IPS-20b (cell line): ENCODE data around the gene HAT1.

ENCODE experiments used
- H3K27ac ChIP-seq: one replicate; pipeline ENCODE4 v1.5.1; 2013; ENCODE audit warnings: low read length
- H3K27me3 ChIP-seq: 2 replicates; pipeline ENCODE4 v1.6.1; 2013; ENCODE audit warnings: mild to moderate bottlenecking, low read length, inconsistent platforms; ENCODE audit not compliant: insufficient read depth
- H3K36me3 ChIP-seq: 2 replicates; pipeline ENCODE4 v1.6.1; 2013; ENCODE audit warnings: low read depth, mild to moderate bottlenecking, inconsistent platforms, low read length, moderate library complexity; ENCODE audit not compliant: insufficient read depth
- H3K4me1 ChIP-seq: 2 replicates; pipeline ENCODE4 v1.6.1; 2013; ENCODE audit warnings: mild to moderate bottlenecking, control low read depth, inconsistent platforms, low read length, moderate library complexity; ENCODE audit not compliant: insufficient read depth
- H3K4me3 ChIP-seq: 2 replicates; pipeline ENCODE4 v1.5.1; 2013; ENCODE audit warnings: mild to moderate bottlenecking, low read length, inconsistent platforms
- H3K9ac ChIP-seq: 2 replicates; pipeline ENCODE4 v1.6.1; 2013; ENCODE audit warnings: low read depth, mild to moderate bottlenecking, inconsistent platforms, low read length, moderate library complexity
- H3K9me3 ChIP-seq: 2 replicates; pipeline ENCODE4 v1.6.1; 2013; ENCODE audit warnings: mild to moderate bottlenecking, low read depth, low read length, inconsistent platforms; ENCODE audit not compliant: insufficient read depth

HAT1 gene

DNA sequence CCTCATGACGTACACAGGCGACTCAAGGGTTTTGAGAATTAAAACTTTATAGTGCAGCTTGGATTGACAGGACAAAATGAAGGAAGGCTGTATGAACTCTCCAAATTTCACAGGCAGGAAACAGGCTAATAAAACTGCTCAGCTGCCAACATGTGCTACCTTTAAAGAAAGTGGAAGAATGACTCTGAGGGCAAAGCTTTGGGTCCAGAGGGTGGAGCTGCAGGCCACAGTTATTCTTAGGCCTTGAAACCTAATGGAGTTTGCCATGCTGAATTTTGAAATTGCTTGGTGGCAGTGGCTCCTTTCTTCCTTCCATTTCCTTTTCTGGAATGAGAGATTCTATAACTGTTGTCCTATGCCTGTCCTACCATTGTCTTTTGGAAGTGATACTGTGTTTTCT, 34.8 kb downstream of the HAT1 start:
- Histone ChIP-seq H3K27ac (no peak overlapping the region), H3K4me3 (no peak overlapping the region), H3K36me3 (peaks cover 24% of the 10 kb centered on the region), H3K9ac (no peak overlapping the region), H3K4me1 (no peaks in the 10 kb centered on the region), H3K9me3 (no peaks in the 10 kb centered on the region), H3K27me3 (no peaks in the 10 kb centered on the region)

DNA sequence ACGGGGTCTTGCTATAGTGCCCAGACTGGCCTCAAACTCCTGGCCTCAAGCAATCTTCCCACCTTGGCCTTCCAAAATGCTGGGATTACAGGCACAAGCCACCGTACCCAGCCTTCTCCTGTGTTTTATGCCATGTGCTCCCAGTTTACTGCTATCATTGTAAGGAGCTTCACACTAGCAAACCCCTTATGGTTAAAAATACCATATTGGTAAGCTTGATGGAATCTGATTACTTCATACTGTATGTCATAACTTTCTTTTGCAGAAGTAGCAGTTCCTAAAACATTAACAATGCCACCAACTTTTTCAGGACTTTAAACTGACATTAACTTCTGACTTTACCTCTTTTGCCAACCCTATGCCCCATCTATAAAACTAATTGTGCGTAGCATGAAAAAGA, 36.2 kb downstream of the HAT1 start:
- Histone ChIP-seq H3K4me3 (no peak overlapping the region), H3K4me1 (no peaks in the 10 kb centered on the region), H3K27ac (no peak overlapping the region), H3K9me3 (no peaks in the 10 kb centered on the region), H3K27me3 (no peaks in the 10 kb centered on the region), H3K9ac (no peak overlapping the region), H3K36me3 (peaks cover 14% of the 10 kb centered on the region)

DNA sequence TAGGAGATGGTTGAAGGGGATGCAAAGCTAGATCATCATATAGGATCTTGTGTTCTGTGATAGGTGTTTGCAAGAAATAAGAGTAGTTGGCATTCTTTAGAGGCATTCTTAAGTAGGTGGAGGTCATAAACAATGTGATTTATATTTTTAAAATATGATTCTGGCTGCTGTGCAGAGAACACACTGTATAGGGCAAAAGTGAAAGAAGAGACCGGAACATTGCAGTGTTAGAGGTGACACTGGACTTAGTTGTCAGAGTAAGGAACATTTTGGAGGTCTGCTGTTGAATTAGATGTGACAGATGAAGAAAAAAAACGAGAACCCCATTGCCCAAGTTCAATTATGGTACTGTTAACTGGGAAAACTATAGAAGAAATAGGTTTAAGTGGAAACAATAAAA, 37.7 kb downstream of the HAT1 start:
- Histone ChIP-seq H3K4me3 (no peak overlapping the region), H3K27me3 (no peaks in the 10 kb centered on the region), H3K36me3 (peaks cover 6% of the 10 kb centered on the region), H3K9ac (no peak overlapping the region; the same call in 1 of the 2 replicates), H3K9me3 (no peaks in the 10 kb centered on the region), H3K27ac (no peak overlapping the region), H3K4me1 (no peaks in the 10 kb centered on the region)

DNA sequence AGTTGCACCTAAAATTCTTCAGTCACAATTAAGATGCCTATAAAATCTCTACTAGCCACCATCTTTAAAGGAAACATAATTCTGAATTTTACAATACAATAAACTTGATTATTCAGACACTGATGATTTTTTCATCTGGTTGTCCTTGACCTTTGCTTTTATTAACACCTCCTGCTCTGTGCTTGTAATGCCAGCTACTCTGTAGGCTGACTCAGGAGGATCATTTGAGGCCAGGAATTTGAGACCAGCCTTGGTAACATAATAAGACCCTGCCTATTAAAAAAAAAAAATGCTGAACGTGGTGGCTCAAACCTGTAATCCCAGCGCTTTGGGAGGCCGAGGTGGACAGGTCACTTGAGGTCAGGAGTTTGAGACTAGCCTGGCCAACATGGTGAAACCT, 38.3 kb downstream of the HAT1 start:
- Histone ChIP-seq H3K9me3 (no peaks in the 10 kb centered on the region), H3K4me1 (no peaks in the 10 kb centered on the region), H3K27me3 (no peaks in the 10 kb centered on the region), H3K9ac (no peak overlapping the region), H3K4me3 (no peak overlapping the region), H3K27ac (no peak overlapping the region), H3K36me3 (peaks cover 8% of the 10 kb centered on the region)

DNA sequence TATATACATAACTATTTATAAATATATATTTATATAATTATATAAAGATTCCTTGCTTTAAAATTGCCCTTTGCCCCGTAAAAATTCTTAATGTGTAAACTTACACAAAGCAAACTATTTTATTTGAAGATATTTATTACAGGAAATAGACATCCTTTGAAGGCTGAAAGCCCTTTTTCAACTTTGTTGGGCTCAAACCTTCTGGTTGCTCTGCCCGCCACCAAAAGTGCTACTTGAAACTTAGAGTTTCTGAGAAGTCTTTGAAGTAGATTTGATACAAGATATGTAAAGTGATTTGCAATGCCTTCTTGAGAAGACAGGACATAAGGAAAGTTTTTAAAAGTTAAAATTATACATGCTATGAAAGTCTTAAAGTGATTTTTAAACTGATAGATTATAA, 40.9 kb downstream of the HAT1 start:
- H3K27ac ChIP-seq = no peak overlapping the region
- H3K9ac ChIP-seq = no peak overlapping the region
- peaks cover 32% of the 10 kb centered on the region for H3K36me3 ChIP-seq
- H3K9me3 ChIP-seq = no peaks in the 10 kb centered on the region
- H3K27me3 ChIP-seq = no peaks in the 10 kb centered on the region
- no peak overlapping the region for H3K4me3 ChIP-seq
- H3K4me1 ChIP-seq = no peaks in the 10 kb centered on the region

DNA sequence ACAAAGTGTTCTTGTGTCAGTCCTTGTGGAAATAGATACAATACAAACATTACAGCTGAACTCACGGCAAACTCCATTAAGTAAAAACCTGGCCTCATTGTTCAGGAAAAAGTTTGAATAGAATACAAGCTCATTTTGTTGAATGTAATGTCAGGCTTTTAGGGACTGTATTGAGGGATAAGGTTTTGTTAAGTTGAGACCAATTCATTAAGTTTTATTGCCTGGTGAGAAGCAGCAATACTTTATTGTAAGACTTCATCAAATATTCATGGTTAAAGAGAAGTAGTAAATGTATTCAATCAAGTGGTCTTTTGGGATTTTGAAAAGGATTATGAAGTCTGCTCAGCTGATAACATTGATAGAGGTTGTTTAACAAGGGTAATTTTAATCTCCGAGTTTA, 42.0 kb downstream of the HAT1 start:
- Histone ChIP-seq H3K27ac (no peak overlapping the region), H3K9me3 (no peaks in the 10 kb centered on the region), H3K4me3 (no peak overlapping the region), H3K36me3 (peaks cover 40% of the 10 kb centered on the region), H3K9ac (no peak overlapping the region), H3K4me1 (no peaks in the 10 kb centered on the region), H3K27me3 (no peaks in the 10 kb centered on the region)

DNA sequence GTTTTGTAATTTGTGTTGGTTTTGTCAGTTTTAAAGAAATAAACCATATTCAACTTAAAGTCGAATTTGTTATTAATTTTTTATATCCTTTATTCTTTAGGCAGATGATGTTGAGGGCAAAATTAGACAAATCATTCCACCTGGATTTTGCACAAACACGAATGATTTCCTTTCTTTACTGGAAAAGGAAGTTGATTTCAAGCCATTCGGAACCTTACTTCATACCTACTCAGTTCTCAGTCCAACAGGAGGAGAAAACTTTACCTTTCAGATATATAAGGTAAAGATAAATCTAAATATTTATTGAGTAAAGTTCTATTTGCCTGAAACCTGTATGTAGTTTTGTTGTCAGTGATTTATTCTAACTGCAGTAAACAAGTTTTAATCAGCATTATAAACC, 43.0 kb downstream of the HAT1 start:
- no peak overlapping the region for H3K4me3 ChIP-seq
- no peaks in the 10 kb centered on the region for H3K27me3 ChIP-seq
- H3K9me3 ChIP-seq = no peaks in the 10 kb centered on the region
- H3K9ac ChIP-seq = no peak overlapping the region
- H3K4me1 ChIP-seq = no peaks in the 10 kb centered on the region
- H3K27ac ChIP-seq = no peak overlapping the region
- peaks cover 40% of the 10 kb centered on the region for H3K36me3 ChIP-seq

DNA sequence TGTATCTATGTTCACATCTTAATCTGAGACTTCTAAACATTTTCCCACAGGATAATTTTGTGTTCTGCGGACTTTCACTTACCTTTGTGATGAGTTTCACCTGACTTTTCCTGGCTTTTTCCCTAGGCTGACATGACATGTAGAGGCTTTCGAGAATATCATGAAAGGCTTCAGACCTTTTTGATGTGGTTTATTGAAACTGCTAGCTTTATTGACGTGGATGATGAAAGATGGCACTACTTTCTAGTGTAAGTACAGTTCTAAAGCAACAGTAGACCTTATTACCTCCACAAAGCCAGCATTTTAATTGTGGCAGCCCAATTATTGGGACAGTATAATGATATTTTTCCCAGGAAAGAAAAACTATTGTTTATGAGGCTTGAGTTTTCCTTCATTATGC, 43.4 kb downstream of the HAT1 start:
- Histone ChIP-seq H3K27me3 (no peaks in the 10 kb centered on the region), H3K4me1 (no peaks in the 10 kb centered on the region), H3K27ac (no peak overlapping the region), H3K9ac (no peak overlapping the region), H3K4me3 (no peak overlapping the region), H3K36me3 (peaks cover 40% of the 10 kb centered on the region), H3K9me3 (no peaks in the 10 kb centered on the region)

DNA sequence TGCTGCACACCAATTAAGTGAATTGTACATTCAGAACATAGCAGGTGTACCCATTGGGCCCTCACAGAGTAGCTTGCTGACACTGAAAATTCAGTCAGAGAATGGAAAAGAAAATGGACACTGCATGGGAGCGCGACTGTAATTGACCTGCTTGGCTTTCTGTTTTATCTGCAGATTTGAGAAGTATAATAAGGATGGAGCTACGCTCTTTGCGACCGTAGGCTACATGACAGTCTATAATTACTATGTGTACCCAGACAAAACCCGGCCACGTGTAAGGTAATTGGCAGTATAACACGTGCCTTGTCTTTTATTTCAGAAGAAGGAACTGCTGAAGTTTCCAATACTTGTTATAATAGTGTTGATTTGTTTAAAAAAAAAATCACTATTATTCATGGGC, 44.0 kb downstream of the HAT1 start:
- H3K4me3 ChIP-seq = no peak overlapping the region
- no peak overlapping the region for H3K27ac ChIP-seq
- H3K9me3 ChIP-seq = no peaks in the 10 kb centered on the region
- H3K27me3 ChIP-seq = no peaks in the 10 kb centered on the region
- H3K36me3 ChIP-seq = peaks cover 42% of the 10 kb centered on the region
- no peak overlapping the region for H3K9ac ChIP-seq
- H3K4me1 ChIP-seq = no peaks in the 10 kb centered on the region

DNA sequence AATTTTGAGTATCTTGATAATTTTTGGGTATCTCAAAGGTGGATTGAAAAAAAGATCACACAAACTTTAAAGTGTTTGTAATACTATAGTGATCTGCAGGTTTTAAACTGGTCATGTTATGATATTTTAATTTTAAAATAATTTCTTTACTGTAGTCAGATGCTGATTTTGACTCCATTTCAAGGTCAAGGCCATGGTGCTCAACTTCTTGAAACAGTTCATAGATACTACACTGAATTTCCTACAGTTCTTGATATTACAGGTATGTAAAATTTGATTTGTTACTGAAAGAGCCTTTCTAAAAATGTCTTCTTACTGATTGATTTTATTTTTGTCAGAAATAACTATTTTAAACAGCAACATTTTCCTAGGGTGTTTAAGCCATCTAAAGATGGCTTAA, 44.4 kb downstream of the HAT1 start:
- Histone ChIP-seq H3K36me3 (peaks cover 43% of the 10 kb centered on the region), H3K9ac (no peak overlapping the region), H3K27ac (no peak overlapping the region), H3K27me3 (no peaks in the 10 kb centered on the region), H3K4me1 (no peaks in the 10 kb centered on the region), H3K9me3 (no peaks in the 10 kb centered on the region), H3K4me3 (no peak overlapping the region)

DNA sequence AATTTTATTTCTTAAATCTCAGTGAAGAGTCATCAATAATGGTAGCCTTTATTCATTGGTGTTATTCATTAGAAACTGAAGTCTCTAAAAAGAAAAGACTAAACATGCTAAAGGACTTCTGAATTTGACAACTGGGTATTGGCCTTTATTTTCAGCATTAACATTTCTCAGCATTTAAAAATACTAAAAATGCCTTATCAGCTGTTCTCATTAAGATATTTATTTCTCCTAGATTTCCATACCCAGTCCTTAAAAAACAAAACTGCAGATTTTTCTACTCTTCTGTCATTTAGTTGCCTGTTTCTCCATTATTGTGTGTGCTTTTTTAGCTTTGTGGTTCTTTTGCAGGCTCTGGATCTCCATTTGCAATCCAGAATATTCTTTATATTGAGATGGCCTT, 46.2 kb downstream of the HAT1 start:
- Histone ChIP-seq H3K36me3 (peaks cover 44% of the 10 kb centered on the region), H3K27ac (no peak overlapping the region), H3K27me3 (no peaks in the 10 kb centered on the region), H3K9me3 (no peaks in the 10 kb centered on the region), H3K9ac (no peak overlapping the region), H3K4me1 (no peaks in the 10 kb centered on the region), H3K4me3 (no peak overlapping the region)

DNA sequence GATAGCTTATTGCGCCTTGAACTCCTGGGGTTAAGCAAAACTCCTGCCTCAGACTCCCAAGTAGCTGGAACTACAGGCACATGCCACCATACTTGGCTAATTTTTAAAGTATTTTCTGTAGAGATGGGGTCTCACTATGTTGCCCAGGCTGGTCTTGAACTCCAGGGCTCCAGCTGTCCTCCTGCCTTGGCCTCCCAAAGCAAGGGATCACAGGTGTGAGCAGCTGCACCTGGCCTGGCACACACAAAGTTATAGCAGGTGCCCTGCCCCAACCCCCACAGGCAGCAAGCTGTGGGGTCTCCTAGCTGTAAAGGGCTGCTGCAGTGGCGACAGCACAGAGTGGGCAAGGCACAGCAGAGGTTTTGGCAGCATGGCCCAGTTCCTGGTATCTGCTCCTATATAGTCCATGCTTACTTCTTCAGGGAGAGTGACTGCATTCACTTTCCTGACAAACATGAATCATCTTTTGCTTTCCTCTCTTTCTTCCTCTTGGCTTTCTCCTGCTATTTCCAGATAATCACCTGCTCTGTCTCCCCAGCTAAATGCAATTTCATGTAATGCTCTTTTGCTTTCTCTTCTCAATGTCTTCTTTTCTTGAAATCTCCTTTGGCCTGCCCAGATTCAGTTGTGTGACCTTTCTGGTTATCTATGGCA, 50.2 kb downstream of the HAT1 start:
- H3K27me3 ChIP-seq = no peaks in the 10 kb centered on the region
- H3K9me3 ChIP-seq = no peaks in the 10 kb centered on the region
- no peak overlapping the region for H3K27ac ChIP-seq
- H3K36me3 ChIP-seq = peaks cover 37% of the 10 kb centered on the region
- H3K4me3 ChIP-seq = no peak overlapping the region
- no peak overlapping the region for H3K9ac ChIP-seq
- no peaks in the 10 kb centered on the region for H3K4me1 ChIP-seq
